Activated naive CD4-positive, alpha-beta T cell treated with anti-CD3 and anti-CD28 coated beads, Interleukin-2, amount 50 U/mL, for 24 hours (primary cell): ENCODE data around the gene FREM2.

Experiments
- H3K27ac Mint-ChIP-seq: one replicate; pipeline ENCODE4 v1.8.0; 2021; ENCODE audit warnings: mild to moderate bottlenecking, mixed read lengths
- H3K27me3 Mint-ChIP-seq: one replicate; pipeline ENCODE4 v1.8.0; 2021; ENCODE audit warnings: mixed read lengths
- H3K36me3 Mint-ChIP-seq: one replicate; pipeline ENCODE4 v1.8.0; 2021; ENCODE audit warnings: mixed read lengths
- H3K4me1 Mint-ChIP-seq: one replicate; pipeline ENCODE4 v1.8.0; 2021; ENCODE audit warnings: mixed read lengths
- H3K4me3 Mint-ChIP-seq: one replicate; pipeline ENCODE4 v1.8.0; 2021; ENCODE audit warnings: mild to moderate bottlenecking, mixed read lengths
- H3K9me3 Mint-ChIP-seq: one replicate; pipeline ENCODE4 v1.8.0; 2021; ENCODE audit warnings: mixed read lengths

Gene FREM2

DNA sequence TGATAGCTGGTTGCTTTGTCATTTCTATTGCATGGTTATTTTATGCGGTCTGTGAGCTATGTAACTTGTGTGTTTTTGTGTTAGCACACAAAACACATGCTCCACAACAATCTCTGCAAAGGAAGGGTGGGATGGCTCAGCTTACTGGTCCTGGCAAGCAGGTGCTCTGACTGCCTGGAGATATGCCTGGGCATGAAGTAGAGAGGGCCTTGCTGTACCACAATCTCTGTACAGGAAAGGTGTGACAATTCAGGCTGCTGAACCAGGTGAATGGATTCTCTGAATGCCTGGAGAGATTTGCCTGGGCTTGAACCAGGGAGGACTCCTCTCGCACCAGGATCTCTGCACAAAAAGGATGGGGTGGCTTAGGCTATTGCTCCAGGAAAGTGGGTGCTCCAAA, 234.2 kb downstream of the FREM2 start:
- Mint-ChIP-seq H3K9me3 (no peaks in the 10 kb centered on the region), H3K4me3 (no peak overlapping the region), H3K4me1 (no peaks in the 10 kb centered on the region), H3K27me3 (peaks cover 27% of the 10 kb centered on the region), H3K36me3 (no peaks in the 10 kb centered on the region), H3K27ac (no peak overlapping the region)

GRCh38 chr13:38922170-38922569, 235.3 kb downstream of the FREM2 start:
- Mint-ChIP-seq H3K4me3 (no peak overlapping the region), H3K27ac (no peak overlapping the region), H3K9me3 (no peaks in the 10 kb centered on the region), H3K27me3 (peaks cover 32% of the 10 kb centered on the region), H3K36me3 (no peaks in the 10 kb centered on the region), H3K4me1 (no peaks in the 10 kb centered on the region)

- no peaks in the 10 kb centered on the region for H3K4me1 Mint-ChIP-seq
- H3K36me3 Mint-ChIP-seq = no peaks in the 10 kb centered on the region
- H3K4me3 Mint-ChIP-seq = no peak overlapping the region
- peaks cover 10% of the 10 kb centered on the region for H3K27me3 Mint-ChIP-seq
- H3K27ac Mint-ChIP-seq = no peak overlapping the region
- H3K9me3 Mint-ChIP-seq = no peaks in the 10 kb centered on the region
These were observed 246.9 kb downstream of the FREM2 start for GRCh38 chr13:38933786-38934185.
